ENCODE results near the gene GID4.

GID4 gene

DNA sequence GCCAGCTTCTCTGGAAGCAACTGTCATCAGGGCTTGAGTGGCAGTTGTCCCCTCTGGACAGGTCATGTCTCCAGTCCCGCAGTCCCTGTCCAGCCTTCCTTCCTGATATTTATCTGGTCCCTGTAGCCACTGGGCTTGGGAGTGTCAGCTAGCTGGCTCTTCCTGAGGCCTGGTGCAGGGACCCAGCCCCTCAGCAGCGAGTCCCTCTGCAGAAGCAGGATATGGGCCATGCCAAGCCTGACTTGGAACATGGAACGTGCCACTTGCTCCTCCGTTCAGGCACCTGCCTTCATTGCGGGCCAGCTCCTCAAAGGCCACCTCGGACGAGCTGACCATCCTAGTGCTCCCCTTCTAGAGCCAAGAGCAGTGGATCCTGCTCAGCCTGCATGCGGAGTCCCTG is 40.3 kb upstream of the GID4 start:
- TF ChIP-seq, protein P1, sequence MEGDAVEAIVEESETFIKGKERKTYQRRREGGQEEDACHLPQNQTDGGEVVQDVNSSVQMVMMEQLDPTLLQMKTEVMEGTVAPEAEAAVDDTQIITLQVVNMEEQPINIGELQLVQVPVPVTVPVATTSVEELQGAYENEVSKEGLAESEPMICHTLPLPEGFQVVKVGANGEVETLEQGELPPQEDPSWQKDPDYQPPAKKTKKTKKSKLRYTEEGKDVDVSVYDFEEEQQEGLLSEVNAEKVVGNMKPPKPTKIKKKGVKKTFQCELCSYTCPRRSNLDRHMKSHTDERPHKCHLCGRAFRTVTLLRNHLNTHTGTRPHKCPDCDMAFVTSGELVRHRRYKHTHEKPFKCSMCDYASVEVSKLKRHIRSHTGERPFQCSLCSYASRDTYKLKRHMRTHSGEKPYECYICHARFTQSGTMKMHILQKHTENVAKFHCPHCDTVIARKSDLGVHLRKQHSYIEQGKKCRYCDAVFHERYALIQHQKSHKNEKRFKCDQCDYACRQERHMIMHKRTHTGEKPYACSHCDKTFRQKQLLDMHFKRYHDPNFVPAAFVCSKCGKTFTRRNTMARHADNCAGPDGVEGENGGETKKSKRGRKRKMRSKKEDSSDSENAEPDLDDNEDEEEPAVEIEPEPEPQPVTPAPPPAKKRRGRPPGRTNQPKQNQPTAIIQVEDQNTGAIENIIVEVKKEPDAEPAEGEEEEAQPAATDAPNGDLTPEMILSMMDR (conservative IDR thresholded peaks at IDR 0.05; ENCODE audit: control insufficient read depth, insufficient read depth, low read depth, low read length) = no peak
- no peak for DNase-seq (ENCODE audit: low read depth)
- no peak overlapping the region for H3K4me3 ChIP-seq (ENCODE audit: control insufficient read depth, low read depth, low read length)

DNA sequence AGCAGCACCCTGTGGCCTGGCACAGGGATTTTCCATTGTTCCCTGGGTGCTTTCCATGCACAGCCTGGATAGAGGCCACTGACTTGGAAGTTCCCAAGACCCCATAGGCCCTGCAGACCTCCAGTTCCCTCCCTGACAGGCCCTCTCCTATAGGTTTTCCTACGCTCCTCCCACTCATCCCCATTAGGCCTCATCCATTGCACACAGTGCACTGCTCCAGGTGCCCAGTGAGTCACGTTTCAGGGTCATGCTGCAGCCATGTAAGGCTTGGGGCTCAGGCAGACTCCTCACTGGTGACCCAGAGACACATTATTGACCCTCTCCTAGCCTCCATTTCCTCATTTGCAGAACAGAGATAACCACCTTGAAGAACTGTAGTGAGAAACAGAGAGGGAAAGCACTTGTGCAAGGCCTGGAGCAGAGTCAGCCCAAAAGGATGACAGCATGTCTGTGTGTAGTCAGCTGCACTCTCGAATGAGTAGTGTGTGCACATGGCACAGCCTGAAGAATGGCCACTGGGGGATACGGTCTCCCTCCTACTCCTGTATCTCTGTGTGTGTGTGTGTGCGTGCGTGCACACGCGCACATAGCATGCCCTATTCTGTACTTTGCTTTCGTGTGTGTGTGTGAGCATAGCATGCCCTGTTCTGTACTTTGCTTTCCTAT is 39.7 kb upstream of the GID4 start:
- peak; percentile 49 for DNase-seq (ENCODE audit: low read depth)
- no peak overlapping the region for H3K4me3 ChIP-seq (ENCODE audit: control insufficient read depth, low read depth, low read length)
- TF ChIP-seq, protein P1 (conservative IDR thresholded peaks at IDR 0.05; ENCODE audit: control insufficient read depth, insufficient read depth, low read depth, low read length) = no peak

DNA sequence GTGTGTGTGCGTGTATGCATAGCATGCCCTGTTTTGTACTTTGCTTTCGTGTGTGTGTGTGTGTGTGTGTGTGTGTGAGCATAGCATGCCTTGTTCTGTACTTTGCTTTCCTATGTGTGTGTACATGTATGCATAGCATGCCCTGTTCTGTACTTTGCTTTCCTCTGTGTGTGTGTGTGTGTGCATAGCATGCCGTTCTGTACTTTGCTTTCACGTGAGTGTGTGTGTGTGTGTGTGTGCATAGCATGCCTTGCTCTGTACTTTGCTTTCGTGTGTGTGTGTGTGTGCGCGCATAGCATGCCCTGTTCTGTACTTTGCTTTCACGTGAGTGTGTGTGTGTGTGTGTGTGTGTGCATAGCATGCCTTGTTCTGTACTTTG is 39.2 kb upstream of the GID4 start:
- TF ChIP-seq, protein P1 (conservative IDR thresholded peaks at IDR 0.05; ENCODE audit: control insufficient read depth, insufficient read depth, low read depth, low read length) = no peak
- no peak overlapping the region for H3K4me3 ChIP-seq (ENCODE audit: control insufficient read depth, low read depth, low read length)
- DNase-seq (ENCODE audit: low read depth) = no peak

DNA sequence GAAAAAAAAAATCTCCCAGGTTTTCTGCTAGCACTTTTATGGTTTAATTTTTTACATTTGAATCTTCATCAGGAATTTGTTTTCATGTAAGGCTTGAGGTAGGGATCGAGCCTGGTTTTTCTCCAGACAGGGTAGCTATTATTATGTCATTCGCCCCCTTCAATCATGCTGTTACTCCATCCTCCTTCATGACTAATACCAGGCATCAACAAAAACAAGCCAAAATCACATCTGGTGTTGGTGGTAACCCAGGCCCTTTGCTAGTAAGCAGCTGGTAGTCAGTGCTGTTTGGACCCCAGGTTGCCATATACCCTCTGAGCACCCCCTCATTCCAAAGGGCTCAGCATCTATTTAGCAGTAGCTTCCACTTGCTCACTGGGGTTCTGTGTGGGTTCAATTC is 37.0 kb upstream of the GID4 start:
- no peak overlapping the region for H3K4me3 ChIP-seq (ENCODE audit: control insufficient read depth, low read depth, low read length)
- TF ChIP-seq, protein P1 (conservative IDR thresholded peaks at IDR 0.05; ENCODE audit: control insufficient read depth, insufficient read depth, low read depth, low read length) = no peak
- DNase-seq (ENCODE audit: low read depth) = peak; percentile 61

DNA sequence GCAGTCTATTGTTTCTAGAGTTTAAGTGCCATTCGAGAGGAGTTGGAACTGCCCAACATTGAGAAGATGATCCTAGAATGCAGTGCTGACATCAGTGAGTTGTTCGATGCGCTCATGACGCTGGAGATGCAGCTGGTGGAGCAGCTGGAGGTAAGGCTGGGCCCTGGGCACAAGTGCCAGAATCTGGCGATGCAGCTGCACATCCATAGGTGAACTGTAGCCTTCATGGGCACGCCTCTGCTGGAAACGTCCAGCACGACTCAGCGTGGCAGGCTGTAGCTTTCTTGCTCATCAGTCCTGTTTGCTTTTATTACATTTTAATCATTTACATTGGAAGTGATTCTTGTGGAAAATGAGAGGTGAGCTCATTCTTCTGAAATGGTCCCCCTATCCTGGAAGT is 34.9 kb upstream of the GID4 start:
- TF ChIP-seq, protein P1 (conservative IDR thresholded peaks at IDR 0.05; ENCODE audit: control insufficient read depth, insufficient read depth, low read depth, low read length) = no peak
- H3K4me3 ChIP-seq (ENCODE audit: control insufficient read depth, low read depth, low read length) = no peak overlapping the region
- DNase-seq (ENCODE audit: low read depth) = peak; percentile 23

DNA sequence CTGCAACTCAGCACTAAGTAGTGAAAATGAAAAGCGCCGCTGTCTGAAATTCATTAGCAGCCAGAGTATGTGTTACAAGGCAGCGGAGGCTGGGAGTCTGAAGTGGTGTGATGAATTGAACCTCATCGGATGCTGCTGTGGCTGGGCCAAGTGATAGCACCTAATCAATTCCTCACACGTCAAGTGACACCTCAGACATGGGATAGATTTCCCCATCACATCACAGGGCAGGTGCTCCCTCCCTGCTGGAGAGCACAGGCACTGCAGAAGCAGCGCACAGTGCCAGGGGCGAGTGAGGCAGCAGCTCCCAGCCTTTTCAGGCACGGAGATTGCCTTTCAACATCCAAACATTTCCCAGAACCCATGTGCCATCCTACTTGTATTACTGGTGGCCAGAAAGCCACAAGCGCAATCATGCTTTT is 34.3 kb upstream of the GID4 start:
- H3K4me3 ChIP-seq (ENCODE audit: control insufficient read depth, low read depth, low read length) = no peak overlapping the region
- TF ChIP-seq, protein P1 (conservative IDR thresholded peaks at IDR 0.05; ENCODE audit: control insufficient read depth, insufficient read depth, low read depth, low read length) = peak; percentile 24
- no peak for DNase-seq (ENCODE audit: low read depth)

DNA sequence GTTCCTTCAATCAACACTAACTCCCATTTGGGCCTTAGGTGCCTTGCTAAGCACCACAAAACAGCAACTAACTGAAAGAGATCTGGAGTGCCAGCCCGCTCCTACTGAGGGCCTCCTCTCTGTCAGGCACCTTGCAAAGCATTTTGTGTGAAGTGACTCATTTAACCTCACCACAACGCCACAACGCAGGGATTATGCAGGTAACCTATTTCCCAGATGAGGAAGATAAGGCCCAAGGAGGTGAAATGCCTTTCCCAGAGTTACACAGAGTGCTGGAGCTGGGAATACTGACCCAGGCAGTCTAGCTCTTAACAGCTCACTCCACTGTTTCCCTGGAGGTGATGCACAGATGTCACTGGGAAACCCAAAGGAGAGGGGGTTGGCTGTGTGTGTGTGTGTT is 33.7 kb upstream of the GID4 start:
- DNase-seq (ENCODE audit: low read depth) = no peak
- no peak overlapping the region for H3K4me3 ChIP-seq (ENCODE audit: control insufficient read depth, low read depth, low read length)
- TF ChIP-seq, protein P1 (conservative IDR thresholded peaks at IDR 0.05; ENCODE audit: control insufficient read depth, insufficient read depth, low read depth, low read length) = no peak

All from fibroblast of mammary gland (primary cell).